Vagina (tissue), 2 donors: ENCODE measurements around the gene CACNA1C.

Experiments
- CTCF ChIP-seq, 3 experiments: fragments of 450-650 bp in 2 of 3; fragments of 200-600 bp in 1 of 3; sonication (generic) in 1 of 3; IDR thresholded peaks; one replicate each; pipeline ENCODE4 v1.5.1; 2017 to 2019; ENCODE audit warnings: antibody characterized with exemption in 3 of 3, mild to moderate bottlenecking in 2 of 3, moderate library complexity in 2 of 3
- POLR2A ChIP-seq, 2 donors: fragments of 450-650 bp; IDR thresholded peaks; one replicate each; pipeline ENCODE4 v1.6.1; 2017; ENCODE audit warnings: antibody characterized with exemption in 2 of 2, mild to moderate bottlenecking in 2 of 2, moderate library complexity in 2 of 2
- POLR2AphosphoS5 ChIP-seq, 2 donors: sonication (generic); formaldehyde crosslinking; IDR thresholded peaks; one replicate each; pipeline ENCODE4 v1.9.0; 2017; ENCODE audit warnings: antibody characterized with exemption in 2 of 2, mild to moderate bottlenecking in 2 of 2, low read depth in 1 of 2; ENCODE audit not compliant: insufficient read depth in 1 of 2

GRCh38 chr12:2150833-2151232 is 98.0 kb downstream of the CACNA1C start:
- no peak for TF ChIP-seq POLR2A (IDR thresholded peaks at IDR 0.05)
- no peak for TF ChIP-seq CTCF (IDR thresholded peaks at IDR 0.05)
- no peak for TF ChIP-seq POLR2AphosphoS5 (IDR thresholded peaks at IDR 0.05; ENCODE audit: insufficient read depth in 1 of 2, low read depth in 1 of 2)
